Measurements from ENCODE around the gene LRPPRC.

Gene LRPPRC

GRCh38 chr2:43948370-43948769 is 47.4 kb downstream of the LRPPRC start:
- Histone ChIP-seq H3K4me1 (no peaks in the 10 kb centered on the region), H3K4me3 (no peak overlapping the region), H3K36me3 (peaks cover 95 to 100% (median 99%) of the 10 kb centered on the region in 11 experiments), H4K20me1 (peaks cover 0 to 59% (median 25%) of the 10 kb centered on the region in 11 experiments; a peak in 16 of 22 replicates), H3K4me2 (no peak overlapping the region), H3K27me3 (no peaks in the 10 kb centered on the region), H3K9ac (no peak overlapping the region), H3K9me3 (replicated peaks in 1 of 11) (no peaks in the 10 kb centered on the region), H3K27ac (no peak overlapping the region)
- no peak for TF ChIP-seq Cebpa-rat (IDR thresholded peaks at IDR 0.05)

- H3K9ac ChIP-seq: no peak overlapping the region
- H3K36me3 ChIP-seq: peaks cover 92 to 100% (median 99%) of the 10 kb centered on the region in 11 experiments
- no peak overlapping the region for H3K4me2 ChIP-seq
- no peaks in the 10 kb centered on the region for H3K9me3 ChIP-seq (replicated peaks in 1 of 11)
- no peak for TF ChIP-seq Cebpa-rat (IDR thresholded peaks at IDR 0.05)
- H3K4me3 ChIP-seq: no peak overlapping the region
- no peaks in the 10 kb centered on the region for H3K4me1 ChIP-seq
- H4K20me1 ChIP-seq: peaks cover 0 to 50% (median 17%) of the 10 kb centered on the region in 11 experiments; a peak in 15 of 22 replicates
- no peak overlapping the region for H3K27ac ChIP-seq
- H3K27me3 ChIP-seq: no peaks in the 10 kb centered on the region
Observed at GRCh38 chr2:43946685-43947084, 49.1 kb downstream of the LRPPRC start.

- no peak overlapping the region for H3K27ac ChIP-seq
- H4K20me1 ChIP-seq: peaks cover 0 to 39% (median 12%) of the 10 kb centered on the region in 11 experiments; a peak in 12 of 22 replicates
- H3K4me3 ChIP-seq: no peak overlapping the region
- H3K9me3 ChIP-seq (replicated peaks in 1 of 11): no peaks in the 10 kb centered on the region
- H3K4me2 ChIP-seq: no peak overlapping the region
- no peak overlapping the region for H3K9ac ChIP-seq
- H3K36me3 ChIP-seq: peaks cover 92 to 100% (median 98%) of the 10 kb centered on the region in 11 experiments
- no peak for TF ChIP-seq Cebpa-rat (IDR thresholded peaks at IDR 0.05)
- no peaks in the 10 kb centered on the region for H3K4me1 ChIP-seq
- no peaks in the 10 kb centered on the region for H3K27me3 ChIP-seq
Observed at GRCh38 chr2:43945439-43945838, 50.4 kb downstream of the LRPPRC start.

GRCh38 chr2:43944915-43945314 is 50.9 kb downstream of the LRPPRC start:
- H3K4me2 ChIP-seq: no peak overlapping the region
- no peaks in the 10 kb centered on the region for H3K9me3 ChIP-seq (replicated peaks in 1 of 11)
- H3K27ac ChIP-seq: no peak overlapping the region
- no peaks in the 10 kb centered on the region for H3K27me3 ChIP-seq
- H3K9ac ChIP-seq: no peak overlapping the region
- no peak overlapping the region for H3K4me3 ChIP-seq
- H4K20me1 ChIP-seq: peaks cover 0 to 39% (median 13%) of the 10 kb centered on the region in 11 experiments; a peak in 10 of 22 replicates
- H3K36me3 ChIP-seq: peaks cover 92 to 100% (median 98%) of the 10 kb centered on the region in 11 experiments
- no peaks in the 10 kb centered on the region for H3K4me1 ChIP-seq
- TF ChIP-seq Cebpa-rat (IDR thresholded peaks at IDR 0.05): no peak

GRCh38 chr2:43943809-43944452 is 51.9 kb downstream of the LRPPRC start:
- Histone ChIP-seq H3K4me2 (no peak overlapping the region), H3K9me3 (replicated peaks in 1 of 11) (no peaks in the 10 kb centered on the region), H3K4me3 (no peak overlapping the region), H3K36me3 (peaks cover 91 to 100% (median 98%) of the 10 kb centered on the region in 11 experiments), H4K20me1 (peaks cover 0 to 48% (median 16%) of the 10 kb centered on the region in 11 experiments; a peak in 10 of 22 replicates), H3K9ac (no peak overlapping the region), H3K27me3 (no peaks in the 10 kb centered on the region), H3K27ac (no peak overlapping the region), H3K4me1 (no peaks in the 10 kb centered on the region)
- TF ChIP-seq Cebpa-rat (IDR thresholded peaks at IDR 0.05): no peak

- H3K4me3 ChIP-seq: no peak overlapping the region
- TF ChIP-seq Cebpa-rat (IDR thresholded peaks at IDR 0.05): no peak
- H3K27me3 ChIP-seq: no peaks in the 10 kb centered on the region
- no peaks in the 10 kb centered on the region for H3K4me1 ChIP-seq
- H3K4me2 ChIP-seq: no peak overlapping the region
- H3K36me3 ChIP-seq: peaks cover 87 to 100% (median 98%) of the 10 kb centered on the region in 11 experiments
- H3K9me3 ChIP-seq (replicated peaks in 1 of 11): no peaks in the 10 kb centered on the region
- H3K27ac ChIP-seq: no peak overlapping the region
- H3K9ac ChIP-seq: no peak overlapping the region
- H4K20me1 ChIP-seq: peaks cover 0 to 53% (median 22%) of the 10 kb centered on the region in 11 experiments; a peak in 11 of 22 replicates
Observed at GRCh38 chr2:43943323-43943722, 52.5 kb downstream of the LRPPRC start.

- no peak overlapping the region for H3K4me2 ChIP-seq
Observed at GRCh38 chr2:43942881-43943280, 52.9 kb downstream of the LRPPRC start.

GRCh38 chr2:43941966-43942365 is 53.8 kb downstream of the LRPPRC start:
- Histone ChIP-seq H3K4me3 (no peak overlapping the region), H4K20me1 (peaks cover 0 to 62% (median 25%) of the 10 kb centered on the region in 11 experiments; a peak in 11 of 22 replicates), H3K36me3 (peaks cover 87 to 100% (median 96%) of the 10 kb centered on the region in 11 experiments), H3K4me2 (no peak overlapping the region), H3K27ac (no peak overlapping the region), H3K9me3 (replicated peaks in 1 of 11) (no peaks in the 10 kb centered on the region), H3K27me3 (no peaks in the 10 kb centered on the region), H3K9ac (no peak overlapping the region), H3K4me1 (no peaks in the 10 kb centered on the region)
- no peak for TF ChIP-seq Cebpa-rat (IDR thresholded peaks at IDR 0.05)

More at GRCh38 chr2:43942881-43943280, 52.9 kb downstream of the LRPPRC start:
- peaks cover 87 to 100% (median 96%) of the 10 kb centered on the region in 11 experiments for H3K36me3 ChIP-seq
- H3K4me1 ChIP-seq: no peaks in the 10 kb centered on the region
- no peak for TF ChIP-seq Cebpa-rat (IDR thresholded peaks at IDR 0.05)
- H3K27ac ChIP-seq: no peak overlapping the region
- peaks cover 0 to 54% (median 25%) of the 10 kb centered on the region in 11 experiments; a peak in 11 of 22 replicates for H4K20me1 ChIP-seq
- no peaks in the 10 kb centered on the region for H3K27me3 ChIP-seq
- no peak overlapping the region for H3K9ac ChIP-seq
- no peaks in the 10 kb centered on the region for H3K9me3 ChIP-seq (replicated peaks in 1 of 11)
- no peak overlapping the region for H3K4me3 ChIP-seq

GRCh38 chr2:43941359-43941758 is 54.4 kb downstream of the LRPPRC start:
- no peak overlapping the region for H3K4me3 ChIP-seq
- H4K20me1 ChIP-seq: peaks cover 0 to 67% (median 25%) of the 10 kb centered on the region in 11 experiments; a peak in 11 of 22 replicates
- no peak overlapping the region for H3K27ac ChIP-seq
- H3K9ac ChIP-seq: no peak overlapping the region
- no peaks in the 10 kb centered on the region for H3K9me3 ChIP-seq (replicated peaks in 1 of 11)
- H3K27me3 ChIP-seq: no peaks in the 10 kb centered on the region
- no peak for TF ChIP-seq Cebpa-rat (IDR thresholded peaks at IDR 0.05)
- H3K36me3 ChIP-seq: peaks cover 87 to 100% (median 96%) of the 10 kb centered on the region in 11 experiments
- H3K4me1 ChIP-seq: no peaks in the 10 kb centered on the region
- H3K4me2 ChIP-seq: no peak overlapping the region
